OCI-LY7 (cell line): ENCODE measurements around the gene POTEB3.
"Not testable (repeated sequence)": the region's sequence is repeated elsewhere in the genome, so short reads cannot be mapped to it uniquely, and the experiment has no call there.

ENCODE experiments used
- CTCF ChIP-seq: fragments of 200-600 bp; sonication (generic); conservative IDR thresholded peaks from 2 replicates; pipeline ENCODE4 v1.5.1; 2014; ENCODE audit warnings: mild to moderate bottlenecking, antibody characterized with exemption, low read length, moderate library complexity, mixed read lengths
- EZH2phosphoT487 ChIP-seq: fragments of 200-600 bp; sonication (generic); IDR thresholded peaks from 2 replicates; pipeline ENCODE4 v1.6.1; 2018; ENCODE audit warnings: low read depth, borderline replicate concordance, mild to moderate bottlenecking, mixed run types, antibody characterized with exemption, low read length, moderate library complexity, mixed read lengths

GRCh38 chr15:21397186-21397585, 43.1 kb downstream of the POTEB3 start:
- TF ChIP-seq CTCF, EZH2phosphoT487: not testable (repeated sequence)
